OCI-LY3 (cell line): Measurements from ENCODE around the gene YY2.

Source experiments
- H2AFZ ChIP-seq: fragments of 200-600, 300-600 bp; shearing (Covaris generic); 2 replicates; pipeline ENCODE4 v1.6.0; 2014; ENCODE audit warnings: antibody characterized with exemption, low read depth, low read length
- H3K27ac ChIP-seq: fragments of 200-600, 300-600 bp; sonication (generic); 2 replicates; pipeline ENCODE4 v1.5.1; 2014; ENCODE audit warnings: mild to moderate bottlenecking, low read length, moderate library complexity, mixed read lengths
- H3K27me3 ChIP-seq: fragments of 200-600, 300-600 bp; sonication (generic); 2 replicates; pipeline ENCODE4 v1.6.1; 2014; ENCODE audit warnings: low read depth, low read length, mixed read lengths
- H3K36me3 ChIP-seq: fragments of 200-600, 300-600 bp; sonication (generic); replicated peaks from 2 replicates; pipeline ENCODE3; 2014; ENCODE audit warnings: low read depth, low read length, mixed read lengths
- H3K4me1 ChIP-seq: fragments of 300-600, 200-600 bp; sonication (generic); 2 replicates; pipeline ENCODE4 v1.6.1; 2014; ENCODE audit warnings: low read length, mixed read lengths
- H3K4me2 ChIP-seq: fragments of 200-600, 300-600 bp; sonication (generic); 2 replicates; pipeline ENCODE4 v1.6.1; 2014; ENCODE audit warnings: low read length, mixed read lengths
- H3K4me3 ChIP-seq: fragments of 300-600, 200-600 bp; sonication (generic); 2 replicates; pipeline ENCODE4 v1.5.1; 2014; ENCODE audit warnings: antibody characterized with exemption, mild to moderate bottlenecking, low read length, moderate library complexity
- H3K79me2 ChIP-seq: fragments of 300-600, 200-600 bp; shearing (Covaris generic); 2 replicates; pipeline ENCODE4 v1.6.1; 2014; ENCODE audit warnings: mild to moderate bottlenecking, low read length, mixed read lengths
- H3K9ac ChIP-seq: fragments of 300-600, 200-600 bp; shearing (Covaris generic); 2 replicates; pipeline ENCODE4 v1.6.0; 2014; ENCODE audit warnings: mild to moderate bottlenecking, low read length, moderate library complexity
- H3K9me3 ChIP-seq: fragments of 200-600, 300-600 bp; shearing (Covaris generic); 2 replicates; pipeline ENCODE4 v1.6.1; 2014; ENCODE audit warnings: low read length, mixed read lengths; ENCODE audit not compliant: insufficient read depth
- H4K20me1 ChIP-seq: fragments of 200-600, 300-600 bp; sonication (generic); 2 replicates; pipeline ENCODE4 v1.6.1; 2016; ENCODE audit warnings: low read length, mixed read lengths; ENCODE audit not compliant: insufficient read depth
- EZH2phosphoT487 ChIP-seq: fragments of 200-600 bp; shearing (Covaris generic); IDR thresholded peaks from 2 replicates; pipeline ENCODE4 v1.6.1; 2018; ENCODE audit warnings: antibody characterized with exemption, mixed run types, low read depth
- TF ChIP-seq, protein P1 (sequence below): fragments of 200-600, 300-600 bp; sonication (generic); IDR thresholded peaks from 2 replicates; pipeline ENCODE4 v1.5.1; 2014; ENCODE audit warnings: antibody characterized with exemption, low read length, low read depth

Gene YY2

DNA sequence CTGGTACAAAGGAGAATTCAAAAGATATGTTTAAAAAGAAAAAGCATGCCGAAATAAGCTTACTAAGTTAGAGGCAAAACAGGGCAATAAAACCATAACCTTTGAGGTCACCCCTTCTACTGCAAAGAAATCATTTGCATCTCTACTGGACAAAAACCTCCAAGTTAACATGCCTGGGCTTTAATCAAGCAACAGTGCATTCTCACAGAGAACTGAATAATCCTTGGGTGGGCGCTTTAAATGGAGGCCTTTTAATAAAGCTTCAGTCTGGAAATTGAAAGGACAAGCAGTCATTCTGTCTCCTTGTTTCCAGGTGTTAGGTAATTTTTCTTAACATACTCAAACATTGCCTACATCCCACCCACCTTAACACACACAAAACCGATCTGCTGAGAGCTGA is 50.2 kb downstream of the YY2 start:
- no peaks in the 10 kb centered on the region for H3K79me2 ChIP-seq
- no peaks in the 10 kb centered on the region for H4K20me1 ChIP-seq
- H3K9me3 ChIP-seq: no peaks in the 10 kb centered on the region
- H3K27me3 ChIP-seq: no peaks in the 10 kb centered on the region
- H2AFZ ChIP-seq: no peak overlapping the region
- H3K36me3 ChIP-seq: no peaks in the 10 kb centered on the region
- no peak overlapping the region for H3K27ac ChIP-seq
- no peaks in the 10 kb centered on the region for H3K4me1 ChIP-seq
- H3K9ac ChIP-seq: no peak overlapping the region
- no peak overlapping the region for H3K4me3 ChIP-seq
- H3K4me2 ChIP-seq: no peak overlapping the region
- TF ChIP-seq EZH2phosphoT487: no peak
- TF ChIP-seq, protein P1, sequence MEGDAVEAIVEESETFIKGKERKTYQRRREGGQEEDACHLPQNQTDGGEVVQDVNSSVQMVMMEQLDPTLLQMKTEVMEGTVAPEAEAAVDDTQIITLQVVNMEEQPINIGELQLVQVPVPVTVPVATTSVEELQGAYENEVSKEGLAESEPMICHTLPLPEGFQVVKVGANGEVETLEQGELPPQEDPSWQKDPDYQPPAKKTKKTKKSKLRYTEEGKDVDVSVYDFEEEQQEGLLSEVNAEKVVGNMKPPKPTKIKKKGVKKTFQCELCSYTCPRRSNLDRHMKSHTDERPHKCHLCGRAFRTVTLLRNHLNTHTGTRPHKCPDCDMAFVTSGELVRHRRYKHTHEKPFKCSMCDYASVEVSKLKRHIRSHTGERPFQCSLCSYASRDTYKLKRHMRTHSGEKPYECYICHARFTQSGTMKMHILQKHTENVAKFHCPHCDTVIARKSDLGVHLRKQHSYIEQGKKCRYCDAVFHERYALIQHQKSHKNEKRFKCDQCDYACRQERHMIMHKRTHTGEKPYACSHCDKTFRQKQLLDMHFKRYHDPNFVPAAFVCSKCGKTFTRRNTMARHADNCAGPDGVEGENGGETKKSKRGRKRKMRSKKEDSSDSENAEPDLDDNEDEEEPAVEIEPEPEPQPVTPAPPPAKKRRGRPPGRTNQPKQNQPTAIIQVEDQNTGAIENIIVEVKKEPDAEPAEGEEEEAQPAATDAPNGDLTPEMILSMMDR: no peak

DNA sequence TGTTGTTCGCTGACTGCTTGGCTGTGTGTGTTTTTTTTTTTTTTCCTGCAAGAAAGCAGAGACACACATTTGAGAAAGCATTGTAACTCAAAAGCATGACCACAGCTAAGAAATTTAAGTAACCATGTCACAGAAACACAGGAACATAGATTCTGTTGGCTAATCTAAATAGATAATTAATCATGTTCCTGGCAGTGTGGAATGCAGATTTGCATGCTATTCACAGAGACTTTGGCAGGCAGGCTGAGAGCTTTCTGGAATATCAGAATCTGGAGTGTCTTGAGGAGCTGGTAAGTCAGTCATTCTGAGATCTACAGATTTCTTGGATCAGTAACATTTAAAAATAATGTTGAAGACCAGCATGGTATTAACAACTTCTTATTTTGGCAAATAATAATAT is 51.5 kb downstream of the YY2 start:
- H3K9me3 ChIP-seq: no peaks in the 10 kb centered on the region
- no peak overlapping the region for H3K4me3 ChIP-seq
- no peaks in the 10 kb centered on the region for H4K20me1 ChIP-seq
- H3K36me3 ChIP-seq: no peaks in the 10 kb centered on the region
- no peaks in the 10 kb centered on the region for H3K79me2 ChIP-seq
- no peak overlapping the region for H2AFZ ChIP-seq
- no peak overlapping the region for H3K27ac ChIP-seq
- no peaks in the 10 kb centered on the region for H3K4me1 ChIP-seq
- TF ChIP-seq EZH2phosphoT487: no peak
- TF ChIP-seq, protein P1: no peak
- H3K27me3 ChIP-seq: no peaks in the 10 kb centered on the region
- no peak overlapping the region for H3K4me2 ChIP-seq
- no peak overlapping the region for H3K9ac ChIP-seq
